ENCODE measurements around the gene PAGE2B. TPM values are rescaled to one million over a fixed set of nuclear protein-coding genes. Genes with fewer than 3 reads are reported as not detected.
"Not testable (repeated sequence)": the region's sequence is repeated elsewhere in the genome, so short reads cannot be mapped to it uniquely, and the experiment has no call there.

Gene PAGE2B
- total RNA-seq, 1 experiment from 2014 or later, result 0.94 TPM

- TF ChIP-seq, protein P1, sequence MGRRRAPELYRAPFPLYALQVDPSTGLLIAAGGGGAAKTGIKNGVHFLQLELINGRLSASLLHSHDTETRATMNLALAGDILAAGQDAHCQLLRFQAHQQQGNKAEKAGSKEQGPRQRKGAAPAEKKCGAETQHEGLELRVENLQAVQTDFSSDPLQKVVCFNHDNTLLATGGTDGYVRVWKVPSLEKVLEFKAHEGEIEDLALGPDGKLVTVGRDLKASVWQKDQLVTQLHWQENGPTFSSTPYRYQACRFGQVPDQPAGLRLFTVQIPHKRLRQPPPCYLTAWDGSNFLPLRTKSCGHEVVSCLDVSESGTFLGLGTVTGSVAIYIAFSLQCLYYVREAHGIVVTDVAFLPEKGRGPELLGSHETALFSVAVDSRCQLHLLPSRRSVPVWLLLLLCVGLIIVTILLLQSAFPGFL (CRISPR knock-in tag; IDR thresholded peaks at IDR 0.05; ENCODE audit: borderline replicate concordance), result no peak
These were observed 36.9 kb downstream of the PAGE2B start (continued) for GRCh38 chrX:55111578-55112254.

DNA sequence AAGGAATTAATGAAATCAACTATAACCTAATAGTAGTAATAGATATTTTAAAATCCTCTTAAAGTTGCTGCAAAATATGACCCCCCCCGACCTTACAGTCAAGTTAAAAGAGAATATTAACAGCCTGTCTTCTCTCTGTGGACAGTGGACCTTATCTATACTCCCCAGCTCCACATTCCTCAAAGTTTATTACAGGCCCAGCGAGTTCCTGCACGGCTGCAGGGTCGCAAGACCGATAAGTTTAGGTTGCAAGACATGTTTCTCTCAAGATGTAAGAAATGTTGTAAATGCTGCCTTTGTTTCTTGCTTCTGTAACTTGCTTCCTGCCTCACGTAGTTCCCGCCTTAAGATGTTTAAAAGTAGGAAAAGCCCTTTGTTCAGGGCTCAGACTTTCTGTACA is 41.8 kb downstream of the PAGE2B start:
- H3K36me3 Mint-ChIP-seq, H3K4me3 Mint-ChIP-seq: not testable (repeated sequence)

GRCh38 chrX:55118574-55118973 is 43.7 kb downstream of the PAGE2B start:
- POLR2A ChIA-PET, result no interaction called here
- H3K4me3 Mint-ChIP-seq, result no peak overlapping the region
- CTCF ChIA-PET, result no interaction called here
- no peaks in the 10 kb centered on the region; the same call in 1 of the 2 replicates for H3K27me3 Mint-ChIP-seq (ENCODE audit: low read depth)
- DNase-seq (ENCODE audit: low spot score), result no peak
- no peaks in the 10 kb centered on the region for H3K9me3 Mint-ChIP-seq
- H3K27ac Mint-ChIP-seq, result no peak overlapping the region
- H3K36me3 Mint-ChIP-seq, result no peaks in the 10 kb centered on the region
- no peak for TF ChIP-seq ZNF532 (CRISPR knock-in tag; IDR thresholded peaks at IDR 0.05; ENCODE audit: borderline replicate concordance)
- TF ChIP-seq ZNF232 (CRISPR knock-in tag; IDR thresholded peaks at IDR 0.05), result no peak
- TF ChIP-seq NFYB (CRISPR knock-in tag; conservative IDR thresholded peaks at IDR 0.05; ENCODE audit: low read depth), result no peak
- TF ChIP-seq ZNF317 (CRISPR knock-in tag; IDR thresholded peaks at IDR 0.05; ENCODE audit: borderline replicate concordance, low read depth), result no peak
- TF ChIP-seq ZNF425 (CRISPR knock-in tag; conservative IDR thresholded peaks at IDR 0.05), result no peak
- no peak for TF ChIP-seq PRRX2 (CRISPR knock-in tag; IDR thresholded peaks at IDR 0.05)
- no peak for TF ChIP-seq ZNF396 (CRISPR knock-in tag; IDR thresholded peaks at IDR 0.05; ENCODE audit: borderline replicate concordance)
- no peak for TF ChIP-seq NFATC4 (CRISPR knock-in tag; IDR thresholded peaks at IDR 0.05)
- TF ChIP-seq GTF2I (CRISPR knock-in tag; conservative IDR thresholded peaks at IDR 0.05), result no peak
- TF ChIP-seq FOXP1 (CRISPR knock-in tag; IDR thresholded peaks at IDR 0.05; ENCODE audit: borderline replicate concordance), result no peak
- TF ChIP-seq, protein P2, sequence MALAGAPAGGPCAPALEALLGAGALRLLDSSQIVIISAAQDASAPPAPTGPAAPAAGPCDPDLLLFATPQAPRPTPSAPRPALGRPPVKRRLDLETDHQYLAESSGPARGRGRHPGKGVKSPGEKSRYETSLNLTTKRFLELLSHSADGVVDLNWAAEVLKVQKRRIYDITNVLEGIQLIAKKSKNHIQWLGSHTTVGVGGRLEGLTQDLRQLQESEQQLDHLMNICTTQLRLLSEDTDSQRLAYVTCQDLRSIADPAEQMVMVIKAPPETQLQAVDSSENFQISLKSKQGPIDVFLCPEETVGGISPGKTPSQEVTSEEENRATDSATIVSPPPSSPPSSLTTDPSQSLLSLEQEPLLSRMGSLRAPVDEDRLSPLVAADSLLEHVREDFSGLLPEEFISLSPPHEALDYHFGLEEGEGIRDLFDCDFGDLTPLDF (CRISPR knock-in tag; IDR thresholded peaks at IDR 0.05), result no peak
- no peak for TF ChIP-seq FOXJ3 (CRISPR knock-in tag; IDR thresholded peaks at IDR 0.05; ENCODE audit: borderline replicate concordance)
- ATAC-seq, result no peak
- no peaks in the 10 kb centered on the region for H3K4me1 Mint-ChIP-seq

More for the DNA sequence above, 41.8 kb downstream of the PAGE2B start:
- ATAC-seq; DNase-seq (ENCODE audit: low spot score); CTCF ChIA-PET; H3K27ac Mint-ChIP-seq; H3K4me1 Mint-ChIP-seq; H3K9me3 Mint-ChIP-seq; H3K27me3 Mint-ChIP-seq (ENCODE audit: low read depth); POLR2A ChIA-PET: not testable (repeated sequence)

Data from WTC11 (cell line).